Measurements from ENCODE around the gene CLIP3.

- TF ChIP-seq CTCF (IDR thresholded peaks at IDR 0.05) (no peak), POLR2A (IDR thresholded peaks at IDR 0.05) (no peak)
Measured at GRCh38 chr19:35983177-35983576, 49.5 kb downstream of the CLIP3 start.
